GM19324 (cell line): ENCODE data around the gene CENPO.
A peak's percentile ranks its signal among the peaks of the same experiment; 100 is the strongest.

Experiments
- ATAC-seq: cut with Tn5 transposase; IDR thresholded peaks from one replicate; pipeline ENCODE4 v1.9.1; 2021; ENCODE audit warnings: mild to moderate bottlenecking, moderate library complexity; ENCODE audit not compliant: unreplicated experiment, low FRiP score

The CENPO gene

GRCh38 chr2:24821433-24821891 is 28.2 kb downstream of the CENPO start:
- ATAC-seq: no peak

DNA sequence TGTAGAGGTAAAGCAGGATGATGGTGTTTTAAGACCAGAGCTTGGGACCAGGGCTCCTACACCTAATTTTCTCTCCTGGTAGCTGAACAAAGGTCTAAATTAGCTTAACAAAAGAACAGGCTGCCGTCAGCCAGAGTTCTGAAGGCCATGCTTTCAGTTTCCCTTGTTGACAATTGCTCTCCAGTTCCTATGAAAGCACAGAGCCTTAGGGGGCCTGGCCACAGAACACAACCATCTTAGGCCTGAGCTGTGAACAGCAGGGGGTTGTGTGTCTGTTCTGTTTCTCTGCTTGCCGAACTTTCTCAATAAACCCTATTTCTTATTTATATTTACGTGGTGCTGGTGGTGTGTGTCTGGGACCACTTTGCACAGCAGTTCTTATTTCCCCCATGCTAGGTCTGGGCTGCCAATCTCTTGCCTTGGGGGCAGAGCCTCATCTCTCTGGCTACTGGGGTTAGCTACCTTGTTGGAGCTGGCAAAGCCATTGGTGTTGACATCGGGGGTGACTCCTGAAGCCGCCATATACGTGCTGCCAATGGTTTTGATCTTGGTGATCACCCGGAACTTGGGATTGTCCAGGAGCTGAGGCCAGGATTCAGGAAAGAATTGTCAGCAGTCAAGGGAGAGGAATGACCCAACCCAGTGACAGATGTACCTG is 29.0 kb downstream of the CENPO start:
- ATAC-seq: no peak

GRCh38 chr2:24824071-24824588 is 30.9 kb downstream of the CENPO start:
- no peak for ATAC-seq

GRCh38 chr2:24824966-24825882 is 32.0 kb downstream of the CENPO start:
- no peak for ATAC-seq

DNA sequence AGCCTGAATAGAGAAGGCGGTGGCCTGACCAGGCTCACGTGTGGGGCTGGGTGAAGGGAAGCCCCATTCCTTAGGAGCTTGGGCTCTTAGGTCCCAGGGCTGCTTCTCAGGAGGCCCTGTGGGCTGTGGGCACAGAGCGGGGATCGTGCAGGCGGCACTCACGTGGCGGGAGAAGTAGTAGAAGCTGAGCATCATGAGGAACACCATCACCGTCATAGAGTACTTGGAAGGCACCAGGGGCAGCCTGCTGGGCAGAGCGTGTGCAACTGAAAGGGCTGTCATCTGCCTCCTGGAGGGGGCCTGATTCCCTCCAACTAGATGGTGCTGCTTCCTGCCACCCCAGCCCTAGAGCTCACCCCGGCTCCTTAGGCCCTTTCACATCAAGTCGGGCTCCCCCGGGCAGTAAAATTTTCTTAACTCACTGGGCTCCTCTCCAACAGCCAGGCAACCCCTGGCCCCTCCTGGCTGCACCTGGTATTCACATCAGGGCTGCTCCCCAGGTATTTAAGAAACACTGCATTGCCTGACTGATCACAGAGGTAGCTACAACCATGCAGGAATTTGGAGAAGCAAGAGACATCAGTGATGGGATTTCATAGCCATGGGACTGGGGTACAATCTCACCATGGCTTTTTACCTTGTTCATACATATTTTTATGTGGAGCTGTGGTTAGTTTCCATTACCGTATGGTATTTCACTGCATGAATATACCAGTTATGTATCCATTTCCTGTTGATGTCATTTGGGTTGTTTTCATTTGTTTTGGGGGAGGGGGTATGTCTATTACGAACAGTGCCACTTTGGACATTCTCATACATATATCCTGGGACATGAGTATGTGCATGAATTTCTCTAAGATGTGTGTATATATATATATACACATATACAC is 32.9 kb downstream of the CENPO start:
- ATAC-seq: no peak

GRCh38 chr2:24826773-24827145 is 33.5 kb downstream of the CENPO start:
- ATAC-seq: no peak

DNA sequence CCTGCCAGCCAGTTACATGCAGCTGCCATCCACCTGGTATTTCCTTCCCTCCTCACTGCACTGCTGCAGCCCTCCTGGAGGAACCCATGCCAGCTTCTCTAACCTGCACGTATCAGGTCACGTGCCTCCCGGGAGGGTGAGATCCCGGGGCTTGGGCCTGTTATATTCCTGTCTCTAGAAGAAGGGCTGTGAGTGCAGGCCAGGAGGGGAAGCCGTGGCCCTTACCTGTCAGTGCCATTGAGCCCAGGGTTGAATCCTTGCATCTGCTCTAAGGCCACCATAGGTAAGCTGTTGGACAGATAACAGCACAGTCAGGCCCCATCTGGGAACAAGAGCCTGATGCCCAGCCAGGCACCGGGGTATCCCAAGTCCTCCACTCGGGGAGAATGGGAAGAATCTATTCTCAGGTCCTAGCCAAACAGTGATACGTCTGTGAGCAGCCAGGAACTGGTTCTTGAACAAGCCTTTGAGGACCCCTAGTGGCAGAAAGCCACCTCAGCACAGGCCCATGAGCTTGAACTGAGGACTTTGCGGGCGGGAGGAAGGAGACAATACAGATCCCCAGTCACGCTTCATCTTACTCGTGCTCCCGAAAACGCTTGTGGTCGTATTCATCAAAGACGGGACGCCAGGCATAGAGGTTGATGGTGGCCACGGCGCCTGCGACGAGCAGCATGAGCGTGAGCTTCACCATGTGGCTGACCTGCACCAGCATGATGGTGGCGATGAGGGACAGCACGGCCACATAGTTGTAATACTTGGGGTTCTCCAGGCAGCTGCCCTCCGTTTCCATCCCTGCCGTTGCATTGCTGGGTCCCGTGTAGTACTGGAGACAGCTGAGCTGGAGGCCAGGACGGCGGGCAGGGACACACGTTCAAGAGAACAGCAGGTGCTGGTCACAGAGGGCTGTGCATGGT is 34.4 kb downstream of the CENPO start:
- ATAC-seq: peak; percentile 60

GRCh38 chr2:24828238-24828996 is 35.2 kb downstream of the CENPO start:
- ATAC-seq: no peak

GRCh38 chr2:24830351-24830750 is 37.1 kb downstream of the CENPO start:
- no peak for ATAC-seq

DNA sequence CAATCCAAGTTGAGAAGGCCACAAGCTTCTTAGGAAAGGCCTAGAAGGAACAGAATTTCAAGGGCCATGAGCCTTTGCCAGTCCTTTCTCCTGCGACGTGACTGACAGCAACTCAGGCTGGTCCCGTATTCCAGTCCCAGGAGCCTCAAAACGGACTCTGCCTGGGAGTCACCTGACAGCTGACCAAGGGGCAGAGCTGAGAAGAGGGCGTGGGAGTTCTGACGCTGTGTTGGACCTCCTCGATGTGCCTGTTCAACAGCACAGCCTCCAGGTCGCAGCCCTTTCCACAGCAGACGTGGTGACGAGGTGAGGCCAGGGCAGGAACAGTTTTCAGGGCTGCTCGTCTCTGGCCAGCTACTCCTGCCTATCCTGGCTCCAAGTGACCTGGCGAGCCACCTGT is 37.6 kb downstream of the CENPO start:
- no peak for ATAC-seq

DNA sequence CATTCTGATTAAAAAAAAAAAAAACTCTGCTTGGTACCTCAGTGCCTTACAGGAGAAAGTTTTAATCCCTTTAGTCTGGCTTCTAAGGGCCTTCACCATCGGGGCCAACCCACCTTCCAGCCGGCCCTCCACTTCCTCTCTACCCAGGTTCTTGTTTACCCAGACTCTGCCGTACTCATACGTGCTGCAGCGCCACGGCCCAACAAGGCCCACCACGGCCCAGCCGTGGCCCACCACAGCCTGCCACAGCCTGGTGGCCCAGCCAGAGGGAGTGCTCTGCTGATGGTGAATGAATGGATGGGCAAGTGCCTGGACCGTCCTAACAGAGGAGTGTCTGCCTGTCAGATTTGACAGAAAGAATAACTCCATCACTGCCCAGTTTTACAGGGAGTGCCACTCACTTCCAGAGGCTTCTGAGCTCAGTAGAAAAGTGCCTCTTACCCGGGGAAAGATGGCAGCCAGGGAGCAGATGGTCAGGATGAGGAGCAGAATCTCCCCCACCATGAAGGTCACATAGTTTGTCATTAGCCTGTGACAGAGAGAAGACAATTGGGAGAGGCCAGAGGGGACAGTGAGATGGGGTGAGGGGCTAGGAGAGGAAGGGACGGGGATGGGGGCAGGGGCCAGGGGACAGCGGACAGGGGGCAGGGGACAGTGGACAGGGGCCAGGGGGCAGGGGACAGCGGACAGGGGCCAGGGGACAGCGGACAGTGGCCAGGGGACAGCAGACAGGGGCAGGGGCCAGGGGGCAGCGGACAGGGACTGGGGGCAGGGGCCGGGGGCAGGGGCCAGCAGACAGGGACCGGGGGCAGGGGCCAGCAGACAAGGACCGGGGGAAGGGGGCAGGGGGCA is 38.2 kb downstream of the CENPO start:
- no peak for ATAC-seq

GRCh38 chr2:24832073-24832461 is 38.8 kb downstream of the CENPO start:
- ATAC-seq: no peak

DNA sequence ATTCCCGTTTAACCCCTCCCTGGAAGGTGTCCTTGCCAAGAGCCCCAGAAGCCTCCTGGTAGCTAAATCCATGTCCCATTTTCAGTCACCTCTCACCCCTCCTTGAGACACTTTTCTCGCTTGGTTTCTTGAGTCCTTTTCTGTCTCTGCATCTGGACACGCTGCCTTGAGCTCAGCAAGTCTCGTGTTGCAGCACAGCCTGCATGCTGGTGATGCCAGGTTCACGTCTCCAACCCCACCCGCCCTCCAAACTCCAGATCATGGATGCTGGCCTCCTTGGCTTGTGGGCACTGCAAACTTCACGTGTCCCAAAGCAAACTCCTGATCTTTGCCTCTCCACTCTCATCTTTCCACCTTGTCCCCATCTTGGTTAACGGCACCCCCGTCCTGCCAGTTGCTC is 39.3 kb downstream of the CENPO start:
- no peak for ATAC-seq

- no peak for ATAC-seq
Measured at GRCh38 chr2:24832931-24833701, 39.9 kb downstream of the CENPO start.

GRCh38 chr2:24833821-24834732 is 40.9 kb downstream of the CENPO start:
- no peak for ATAC-seq

DNA sequence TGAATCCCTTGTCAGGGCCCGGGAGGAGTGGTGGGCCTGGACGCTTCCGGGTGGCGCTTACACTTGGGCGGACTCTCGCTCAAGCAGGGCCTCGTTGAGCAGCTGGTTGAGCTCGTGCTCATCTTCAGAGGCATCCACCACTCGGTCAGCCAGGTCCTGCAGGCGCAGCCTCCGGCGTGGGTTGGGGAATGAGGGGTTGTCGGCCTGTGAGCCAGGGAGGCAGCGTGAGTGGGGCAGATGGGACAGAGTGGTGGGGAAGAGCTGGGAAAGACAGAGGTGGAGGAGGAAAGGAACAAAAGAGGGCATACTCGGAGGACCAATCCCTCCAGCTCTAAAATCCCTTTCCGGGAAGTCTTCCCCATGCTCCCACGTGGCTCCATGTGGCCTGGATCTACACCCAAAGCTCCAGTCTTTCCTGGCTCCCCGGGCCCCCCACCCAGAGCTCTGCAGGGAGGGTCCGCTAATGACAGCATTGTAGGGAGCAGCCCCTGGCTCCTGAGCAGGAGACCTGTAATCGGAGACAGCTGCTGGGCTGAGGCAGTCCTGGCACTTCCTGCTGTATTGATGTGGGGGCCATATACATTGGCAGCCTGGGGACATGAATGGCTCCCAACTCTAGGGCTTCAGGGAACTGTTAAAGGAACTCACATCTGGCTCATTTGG is 41.6 kb downstream of the CENPO start:
- ATAC-seq: no peak
